DOHH2 (cell line): ENCODE measurements around the gene IL10.

Experiments used
- H3F3A ChIP-seq: fragments of 200-600 bp; sonication (generic), shearing (Covaris generic); 2 replicates; pipeline ENCODE4 v1.6.0; 2016; ENCODE audit warnings: antibody characterized with exemption, mild to moderate bottlenecking; ENCODE audit not compliant: control insufficient read depth, insufficient read depth
- H3K27ac ChIP-seq: fragments of 200-600 bp; sonication (generic); 2 replicates; pipeline ENCODE4 v1.5.1; 2014; ENCODE audit warnings: low read depth, mild to moderate bottlenecking, low read length, moderate library complexity
- H3K27me3 ChIP-seq: fragments of 200-600 bp; sonication (generic); 2 replicates; pipeline ENCODE4 v1.6.1; 2014; ENCODE audit warnings: mild to moderate bottlenecking, low read length, mixed read lengths; ENCODE audit not compliant: control insufficient read depth
- H3K36me3 ChIP-seq: fragments of 200-600 bp; sonication (generic); 2 replicates; pipeline ENCODE4 v1.6.1; 2014; ENCODE audit warnings: mild to moderate bottlenecking, low read length, moderate library complexity, mixed read lengths; ENCODE audit not compliant: control insufficient read depth
- H3K4me1 ChIP-seq: fragments of 200-600 bp; sonication (generic); 2 replicates; pipeline ENCODE4 v1.6.1; 2014; ENCODE audit warnings: mild to moderate bottlenecking, low read length, mixed read lengths; ENCODE audit not compliant: control insufficient read depth
- H3K4me2 ChIP-seq: fragments of 200-600 bp; sonication (generic); 2 replicates; pipeline ENCODE4 v1.6.0; 2014; ENCODE audit warnings: mild to moderate bottlenecking, low read length, moderate library complexity
- H3K4me3 ChIP-seq: fragments of 200-600 bp; sonication (generic); 2 replicates; pipeline ENCODE4 v1.5.1; 2014; ENCODE audit warnings: mild to moderate bottlenecking, low read length, mixed read lengths
- H3K79me2 ChIP-seq: fragments of 200-600 bp; sonication (generic); 2 replicates; pipeline ENCODE4 v1.6.1; 2014; ENCODE audit warnings: mild to moderate bottlenecking, low read length, mixed read lengths; ENCODE audit not compliant: control insufficient read depth
- H3K9me2 ChIP-seq: fragments of 200-600 bp; sonication (generic); replicated peaks from 2 replicates; pipeline ENCODE4 v1.6.1; 2014; ENCODE audit warnings: mild to moderate bottlenecking, low read length, mixed read lengths; ENCODE audit not compliant: control insufficient read depth
- H3K9me3 ChIP-seq: fragments of 200-600 bp; sonication (generic); 2 replicates; pipeline ENCODE4 v1.6.1; 2014; ENCODE audit warnings: antibody characterized with exemption, low read length, mixed read lengths; ENCODE audit not compliant: control insufficient read depth, insufficient read depth
- H4K20me1 ChIP-seq: fragments of 200-600 bp; sonication (generic); 2 replicates; pipeline ENCODE4 v1.6.0; 2014; ENCODE audit warnings: low read depth, mild to moderate bottlenecking, antibody characterized with exemption, low read length, moderate library complexity; ENCODE audit not compliant: control insufficient read depth, insufficient read depth
- EZH2phosphoT487 ChIP-seq: fragments of 200-600 bp; sonication (generic); IDR thresholded peaks from 2 replicates; pipeline ENCODE4 v1.6.1; 2017; ENCODE audit warnings: borderline replicate concordance, mild to moderate bottlenecking, antibody characterized with exemption, low read length, moderate library complexity, mixed read lengths
- TF ChIP-seq, protein P1 (sequence below): fragments of 200-600 bp; sonication (generic); IDR thresholded peaks from one replicate; pipeline ENCODE4 v1.5.1; 2014; ENCODE audit warnings: antibody characterized with exemption, mild to moderate bottlenecking, low read depth, low read length; ENCODE audit not compliant: poor library complexity, severe bottlenecking

The IL10 gene

DNA sequence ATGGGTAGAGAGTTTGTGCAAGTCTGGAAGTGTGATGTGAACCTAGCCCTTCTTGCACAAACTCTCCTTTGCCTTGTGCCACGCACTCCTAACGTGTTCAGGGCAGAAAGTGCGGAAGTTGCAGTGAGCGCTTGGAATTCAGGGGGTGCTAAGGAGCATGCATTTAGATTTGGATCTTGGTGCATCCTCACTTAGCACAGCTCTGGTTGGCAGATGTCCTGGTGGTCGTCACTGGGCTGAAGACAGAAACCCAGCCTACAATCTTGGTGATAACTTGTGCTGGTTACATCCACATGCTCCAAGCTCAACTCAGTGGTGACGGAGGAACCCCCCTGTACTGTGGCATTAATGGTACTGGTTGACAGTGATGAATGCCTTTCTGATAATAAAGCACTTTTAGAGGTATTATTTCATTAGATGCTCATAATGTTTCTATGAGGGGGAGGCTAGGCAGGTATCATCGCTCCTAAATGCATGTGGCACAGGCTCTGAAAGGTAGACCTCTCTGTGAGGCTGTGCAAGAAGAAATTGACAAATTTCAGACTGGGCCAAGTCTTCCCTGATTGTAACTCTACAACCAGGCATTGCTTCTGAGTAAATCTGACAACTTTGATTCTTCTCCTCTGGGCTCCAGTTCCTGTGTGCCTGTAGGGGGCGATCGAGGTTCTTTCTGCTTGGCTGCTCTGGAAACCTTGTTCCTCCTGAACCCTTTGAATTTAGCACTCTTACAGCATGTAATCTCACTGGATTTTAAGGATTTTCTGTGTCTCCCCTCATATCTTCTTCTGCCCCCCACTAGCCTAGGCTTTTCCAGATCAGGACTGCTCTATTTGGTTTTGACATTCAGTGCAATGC is 47.0 kb downstream of the IL10 start:
- Histone ChIP-seq H3K9me2 (no peaks in the 10 kb centered on the region), H3K4me2 (0 out of 2 replicates have a peak overlapping the region, but pooled peaks have one; percentile 5), H3F3A (peaks cover 6% of the 10 kb centered on the region; the same call in 1 of the 2 replicates)

DNA sequence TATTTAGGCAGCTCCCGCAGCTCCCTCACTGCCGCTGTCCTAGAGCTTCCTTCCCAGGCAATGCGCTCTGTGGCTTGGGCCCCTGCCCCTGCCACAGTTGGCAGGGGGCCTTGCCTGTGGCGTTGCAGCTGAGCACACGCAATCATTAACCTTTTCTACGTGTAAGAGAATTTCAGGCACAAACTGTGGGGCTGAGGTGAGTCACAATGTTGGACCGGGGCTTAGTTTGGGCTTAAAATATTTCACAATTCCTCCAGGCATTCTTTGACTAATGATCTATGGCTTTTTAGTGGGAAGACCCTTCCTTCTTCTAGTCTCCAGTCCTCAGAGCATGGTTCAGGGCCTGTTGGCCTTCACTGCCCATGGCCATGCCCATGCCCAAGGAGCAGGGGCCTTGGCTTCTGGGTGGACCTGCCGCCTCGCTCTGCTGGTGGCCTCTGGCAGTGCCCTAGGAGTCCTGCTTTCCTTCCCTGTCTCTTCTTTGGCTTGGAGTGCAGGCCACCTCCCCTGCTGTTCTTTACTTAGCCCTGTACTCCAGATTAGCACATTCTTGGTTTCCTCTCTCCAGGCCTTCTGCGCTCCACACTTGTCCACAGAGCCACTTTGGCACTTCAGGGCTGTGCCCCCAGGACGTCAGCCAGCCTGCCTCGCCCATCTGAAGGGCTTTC is 48.4 kb downstream of the IL10 start:
- Histone ChIP-seq H3K36me3 (no peaks in the 10 kb centered on the region), H3K4me2 (no peak overlapping the region), H3K9me2 (no peaks in the 10 kb centered on the region), H3K27me3 (no peaks in the 10 kb centered on the region), H3K27ac (no peak overlapping the region), H3K4me3 (no peak overlapping the region), H3K4me1 (peaks cover 16% of the 10 kb centered on the region), H3F3A (peaks cover 6% of the 10 kb centered on the region; the same call in 1 of the 2 replicates), H4K20me1 (peaks cover 20% of the 10 kb centered on the region; the same call in 1 of the 2 replicates), H3K79me2 (peaks cover 25% of the 10 kb centered on the region), H3K9me3 (no peaks in the 10 kb centered on the region)
- TF ChIP-seq, protein P1, sequence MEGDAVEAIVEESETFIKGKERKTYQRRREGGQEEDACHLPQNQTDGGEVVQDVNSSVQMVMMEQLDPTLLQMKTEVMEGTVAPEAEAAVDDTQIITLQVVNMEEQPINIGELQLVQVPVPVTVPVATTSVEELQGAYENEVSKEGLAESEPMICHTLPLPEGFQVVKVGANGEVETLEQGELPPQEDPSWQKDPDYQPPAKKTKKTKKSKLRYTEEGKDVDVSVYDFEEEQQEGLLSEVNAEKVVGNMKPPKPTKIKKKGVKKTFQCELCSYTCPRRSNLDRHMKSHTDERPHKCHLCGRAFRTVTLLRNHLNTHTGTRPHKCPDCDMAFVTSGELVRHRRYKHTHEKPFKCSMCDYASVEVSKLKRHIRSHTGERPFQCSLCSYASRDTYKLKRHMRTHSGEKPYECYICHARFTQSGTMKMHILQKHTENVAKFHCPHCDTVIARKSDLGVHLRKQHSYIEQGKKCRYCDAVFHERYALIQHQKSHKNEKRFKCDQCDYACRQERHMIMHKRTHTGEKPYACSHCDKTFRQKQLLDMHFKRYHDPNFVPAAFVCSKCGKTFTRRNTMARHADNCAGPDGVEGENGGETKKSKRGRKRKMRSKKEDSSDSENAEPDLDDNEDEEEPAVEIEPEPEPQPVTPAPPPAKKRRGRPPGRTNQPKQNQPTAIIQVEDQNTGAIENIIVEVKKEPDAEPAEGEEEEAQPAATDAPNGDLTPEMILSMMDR, result no peak
- no peak for TF ChIP-seq EZH2phosphoT487

More for the DNA sequence above, 47.0 kb downstream of the IL10 start:
- Histone ChIP-seq H3K27me3 (no peaks in the 10 kb centered on the region), H3K27ac (no peak overlapping the region), H3K36me3 (peaks cover 6% of the 10 kb centered on the region; the same call in 1 of the 2 replicates), H3K9me3 (no peaks in the 10 kb centered on the region), H3K4me3 (no peak overlapping the region), H3K4me1 (peaks cover 16% of the 10 kb centered on the region), H4K20me1 (peaks cover 14% of the 10 kb centered on the region; the same call in 1 of the 2 replicates), H3K79me2 (peaks cover 14% of the 10 kb centered on the region)
- TF ChIP-seq, protein P1, result peak; percentile 77
- TF ChIP-seq EZH2phosphoT487, result no peak

DNA sequence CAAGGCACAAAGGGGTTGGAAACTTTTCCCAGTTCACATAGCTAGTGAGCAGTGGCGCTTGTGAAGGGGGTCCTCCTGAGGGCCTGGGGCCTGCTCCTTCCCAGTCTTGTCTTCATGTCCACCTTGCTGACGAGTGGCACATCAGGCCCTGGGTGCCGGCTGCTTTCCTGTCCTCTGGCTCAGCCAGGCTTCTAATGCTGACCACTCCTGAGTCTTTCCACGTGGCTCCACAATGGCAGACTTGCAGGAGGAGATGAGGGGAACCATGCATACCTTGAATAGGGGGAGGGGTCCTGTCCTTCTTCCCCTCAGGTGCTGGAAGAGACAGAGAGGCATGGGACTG is 48.9 kb downstream of the IL10 start:
- H3K4me1 ChIP-seq, result peaks cover 16% of the 10 kb centered on the region
- H3K27ac ChIP-seq, result no peak overlapping the region
- peaks cover 6% of the 10 kb centered on the region; the same call in 1 of the 2 replicates for H3F3A ChIP-seq
- H3K9me3 ChIP-seq, result no peaks in the 10 kb centered on the region
- no peak overlapping the region for H3K4me3 ChIP-seq
- H3K4me2 ChIP-seq, result no peak overlapping the region
- H3K79me2 ChIP-seq, result peaks cover 30% of the 10 kb centered on the region
- H3K36me3 ChIP-seq, result no peaks in the 10 kb centered on the region
- H4K20me1 ChIP-seq, result peaks cover 20% of the 10 kb centered on the region; the same call in 1 of the 2 replicates
- no peaks in the 10 kb centered on the region for H3K9me2 ChIP-seq
- TF ChIP-seq EZH2phosphoT487, result no peak
- TF ChIP-seq, protein P1, result no peak
- H3K27me3 ChIP-seq, result no peaks in the 10 kb centered on the region
